ENCODE data around the gene RAC3. TPM values are rescaled to one million over a fixed set of nuclear protein-coding genes. Genes with fewer than 3 reads are reported as not detected.
"Not testable (repeated sequence)": the region's sequence is repeated elsewhere in the genome, so short reads cannot be mapped to it uniquely, and the experiment has no call there.

RAC3 gene
- total RNA-seq, 1 experiment from 2014 or later = 84.8 TPM

DNA sequence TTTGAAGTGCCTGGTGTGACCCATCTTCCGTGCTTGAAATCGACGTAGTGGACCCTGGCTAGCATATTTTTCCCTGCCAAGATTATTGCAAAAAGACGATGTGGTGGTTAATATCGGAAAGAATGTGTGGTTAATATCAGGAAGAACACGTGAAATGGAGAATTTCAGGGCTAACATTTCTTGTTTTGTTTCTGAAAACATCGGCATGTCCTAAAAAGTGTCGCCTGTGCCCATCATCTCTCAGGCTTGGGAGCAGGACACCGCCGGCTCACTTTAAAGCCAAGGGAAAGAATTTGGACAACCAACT lies 6.4 kb downstream of the RAC3 start:
- H4K8ac ChIP-seq (replicated peaks; ENCODE audit: insufficient read length, low read depth, low read length) = no peak overlapping the region
- H3K18ac ChIP-seq (ENCODE audit: insufficient read length, low read depth, low read length) = no peak overlapping the region
- H3K4me1 ChIP-seq (ENCODE audit: insufficient read depth, low read length) = no peaks in the 10 kb centered on the region
- H3K4ac ChIP-seq (ENCODE audit: low read depth, low read length) = no peak overlapping the region
- H3K56ac ChIP-seq (ENCODE audit: insufficient read length, low read depth, low read length) = no peak overlapping the region
- H4K91ac ChIP-seq (ENCODE audit: insufficient read length, low read depth, low read length) = no peak overlapping the region
- no peak overlapping the region for H2BK5ac ChIP-seq (ENCODE audit: insufficient read length, low read length)
- H3K9ac ChIP-seq (ENCODE audit: extremely low read depth, insufficient read length, low read length) = no peak overlapping the region
- H3K79me2 ChIP-seq (ENCODE audit: insufficient read depth, low read length) = no peaks in the 10 kb centered on the region
- H3K9me3 ChIP-seq (ENCODE audit: control insufficient read depth, low read depth, low read length) = no peaks in the 10 kb centered on the region
- H4K5ac ChIP-seq (ENCODE audit: insufficient read length, low read depth, low read length) = no peak overlapping the region
- WGBS (ENCODE audit: extremely low coverage, insufficient read length, low lambda C conversion rate) = no CpG with 5 or more reads among the region's 10 CpGs
- H3K79me1 ChIP-seq (ENCODE audit: insufficient read depth, low read depth, low read length, poor library complexity, severe bottlenecking) = no peaks in the 10 kb centered on the region
- H2BK12ac ChIP-seq (ENCODE audit: insufficient read length, low read depth, low read length) = no peak overlapping the region
- H3K36me3 Mint-ChIP-seq (ENCODE audit: insufficient read depth in 1 of 3, low read depth in 3 of 3) = peaks cover 8 to 16% (median 12%) of the 10 kb centered on the region in 3 experiments; a peak in 6 of 7 replicates
- no peak overlapping the region for H2AK5ac ChIP-seq (ENCODE audit: insufficient read length, low read length)
- peak overlapping the region; percentile 15 for H3K4me2 ChIP-seq (ENCODE audit: insufficient read depth, insufficient read length, low read length)
- no peaks in the 10 kb centered on the region for H4K20me1 ChIP-seq (ENCODE audit: control insufficient read depth, insufficient read depth, insufficient read length)
- H3K4me3 Mint-ChIP-seq = peak overlapping the region; percentile 74 to 83
- H3T11ph ChIP-seq (ENCODE audit: low read length) = no peak overlapping the region
- no peak overlapping the region for H2BK120ac ChIP-seq (ENCODE audit: low read depth, low read length, poor library complexity, severe bottlenecking)
- peaks cover 14% of the 10 kb centered on the region for H3K27me3 Mint-ChIP-seq (ENCODE audit: low read depth)
- H3K27me3 ChIP-seq (ENCODE audit: insufficient read depth, low read length) = no peaks in the 10 kb centered on the region; the same call in 1 of the 2 replicates
- TF ChIP-seq, protein P1, sequence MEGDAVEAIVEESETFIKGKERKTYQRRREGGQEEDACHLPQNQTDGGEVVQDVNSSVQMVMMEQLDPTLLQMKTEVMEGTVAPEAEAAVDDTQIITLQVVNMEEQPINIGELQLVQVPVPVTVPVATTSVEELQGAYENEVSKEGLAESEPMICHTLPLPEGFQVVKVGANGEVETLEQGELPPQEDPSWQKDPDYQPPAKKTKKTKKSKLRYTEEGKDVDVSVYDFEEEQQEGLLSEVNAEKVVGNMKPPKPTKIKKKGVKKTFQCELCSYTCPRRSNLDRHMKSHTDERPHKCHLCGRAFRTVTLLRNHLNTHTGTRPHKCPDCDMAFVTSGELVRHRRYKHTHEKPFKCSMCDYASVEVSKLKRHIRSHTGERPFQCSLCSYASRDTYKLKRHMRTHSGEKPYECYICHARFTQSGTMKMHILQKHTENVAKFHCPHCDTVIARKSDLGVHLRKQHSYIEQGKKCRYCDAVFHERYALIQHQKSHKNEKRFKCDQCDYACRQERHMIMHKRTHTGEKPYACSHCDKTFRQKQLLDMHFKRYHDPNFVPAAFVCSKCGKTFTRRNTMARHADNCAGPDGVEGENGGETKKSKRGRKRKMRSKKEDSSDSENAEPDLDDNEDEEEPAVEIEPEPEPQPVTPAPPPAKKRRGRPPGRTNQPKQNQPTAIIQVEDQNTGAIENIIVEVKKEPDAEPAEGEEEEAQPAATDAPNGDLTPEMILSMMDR (conservative IDR thresholded peaks at IDR 0.05) = no peak
- no peak overlapping the region for H2BK20ac ChIP-seq (ENCODE audit: low read depth, low read length, poor library complexity, severe bottlenecking)
- no peak overlapping the region for H3K14ac ChIP-seq (ENCODE audit: insufficient read depth, low read length)
- H3K27ac ChIP-seq (ENCODE audit: insufficient read length, low read depth, low read length) = no peak overlapping the region
- peaks cover 20 to 31% of the 10 kb centered on the region in 2 experiments for H3K4me1 Mint-ChIP-seq
- H3K27ac Mint-ChIP-seq = no peak overlapping the region; a peak in 2 of 7 replicates
- H3K23ac ChIP-seq (ENCODE audit: insufficient read length, low read depth, low read length) = no peak overlapping the region
- H2AFZ ChIP-seq (ENCODE audit: low read length) = no peak overlapping the region
- no peak overlapping the region for H2BK15ac ChIP-seq (ENCODE audit: low read depth, low read length)
- H3K9me3 Mint-ChIP-seq = no peaks in the 10 kb centered on the region; a peak in 2 of 5 replicates
- DNase-seq = no peak
- no peaks in the 10 kb centered on the region for H3K23me2 ChIP-seq (ENCODE audit: insufficient read length, low read depth, low read length, poor library complexity, severe bottlenecking)

DNA sequence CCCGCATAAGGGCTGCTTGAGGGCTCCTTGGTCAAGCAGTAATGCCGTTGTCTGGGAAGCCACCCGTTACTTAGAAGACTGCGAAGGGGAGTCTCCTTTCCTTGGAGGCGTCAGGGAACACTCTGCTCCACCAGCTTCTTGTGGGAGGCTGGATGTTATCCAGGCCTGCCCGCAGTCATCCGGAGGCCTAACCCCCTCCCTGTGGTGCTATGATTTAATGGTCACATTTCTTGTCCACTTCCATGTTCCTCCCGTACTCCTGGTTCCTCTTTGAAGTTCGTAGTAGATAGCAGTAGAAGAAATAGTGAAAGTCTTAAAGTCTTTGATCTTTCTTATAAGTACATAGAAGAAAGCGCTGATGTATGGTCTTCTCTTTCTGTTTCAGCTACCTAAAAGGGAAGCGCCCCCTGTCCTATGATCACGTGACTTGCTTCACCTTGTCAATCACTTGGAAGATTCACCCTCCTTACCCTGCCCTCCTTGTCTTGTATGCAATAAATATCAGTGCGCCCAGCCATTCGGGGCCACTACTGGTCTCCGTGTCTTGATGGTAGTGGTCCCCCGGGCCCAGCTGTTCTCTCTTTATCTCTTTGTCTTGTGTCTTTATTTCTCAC lies 7.4 kb downstream of the RAC3 start:
- not testable (repeated sequence) for H3K27me3 ChIP-seq (ENCODE audit: insufficient read depth, low read length); DNase-seq; H3K56ac ChIP-seq (ENCODE audit: insufficient read length, low read depth, low read length); H3K4me2 ChIP-seq (ENCODE audit: insufficient read depth, insufficient read length, low read length); H3K79me2 ChIP-seq (ENCODE audit: insufficient read depth, low read length); H3K18ac ChIP-seq (ENCODE audit: insufficient read length, low read depth, low read length); H2BK20ac ChIP-seq (ENCODE audit: low read depth, low read length, poor library complexity, severe bottlenecking); H3K27ac ChIP-seq (ENCODE audit: insufficient read length, low read depth, low read length); H2BK120ac ChIP-seq (ENCODE audit: low read depth, low read length, poor library complexity, severe bottlenecking); H2BK12ac ChIP-seq (ENCODE audit: insufficient read length, low read depth, low read length); H3K4ac ChIP-seq (ENCODE audit: low read depth, low read length); H4K8ac ChIP-seq (replicated peaks; ENCODE audit: insufficient read length, low read depth, low read length); H3K14ac ChIP-seq (ENCODE audit: insufficient read depth, low read length); H3K23ac ChIP-seq (ENCODE audit: insufficient read length, low read depth, low read length); H3T11ph ChIP-seq (ENCODE audit: low read length); H3K23me2 ChIP-seq (ENCODE audit: insufficient read length, low read depth, low read length, poor library complexity, severe bottlenecking); H3K4me1 ChIP-seq (ENCODE audit: insufficient read depth, low read length); H2AK5ac ChIP-seq (ENCODE audit: insufficient read length, low read length); H2BK5ac ChIP-seq (ENCODE audit: insufficient read length, low read length); H2AFZ ChIP-seq (ENCODE audit: low read length); H3K9me3 ChIP-seq (ENCODE audit: control insufficient read depth, low read depth, low read length); H4K20me1 ChIP-seq (ENCODE audit: control insufficient read depth, insufficient read depth, insufficient read length); H2BK15ac ChIP-seq (ENCODE audit: low read depth, low read length); H4K5ac ChIP-seq (ENCODE audit: insufficient read length, low read depth, low read length); H4K91ac ChIP-seq (ENCODE audit: insufficient read length, low read depth, low read length); H3K9ac ChIP-seq (ENCODE audit: extremely low read depth, insufficient read length, low read length); H3K9me3 Mint-ChIP-seq; H3K79me1 ChIP-seq (ENCODE audit: insufficient read depth, low read depth, low read length, poor library complexity, severe bottlenecking)
- Mint-ChIP-seq H3K27ac (peak overlapping the region in 1 of 3 experiments; percentile 6; a peak in 1 of 7 replicates), H3K4me3 (peak overlapping the region in 1 of 2 experiments; percentile 25; a peak in 2 of 5 replicates), H3K27me3 (ENCODE audit: low read depth) (peaks cover 14% of the 10 kb centered on the region), H3K36me3 (ENCODE audit: insufficient read depth in 1 of 3, low read depth in 3 of 3) (peaks cover 8 to 12% (median 11%) of the 10 kb centered on the region in 3 experiments; a peak in 6 of 7 replicates), H3K4me1 (peaks cover 25 to 39% of the 10 kb centered on the region in 2 experiments)
- WGBS (ENCODE audit: extremely low coverage, insufficient read length, low lambda C conversion rate) = no CpG with 5 or more reads among the region's 16 CpGs

Data from H9 (cell line).